Naive B cell (primary cell): ENCODE data around the gene OPCML. TPM values are rescaled to one million over a fixed set of nuclear protein-coding genes. Genes with fewer than 3 reads are reported as not detected.

Source experiments
- ATAC-seq, 2 donors: fragments of 150-1000 bp; cut with Tn5 transposase; 2 replicates each; pipeline ENCODE4 v1.10.0; 2021; ENCODE audit warnings: low read depth in 2 of 2, mild to moderate bottlenecking in 2 of 2, moderate library complexity in 2 of 2
- DNase-seq: peaks from one replicate; pipeline ENCODE4 v3.0.0; 2022
- H3K27ac Mint-ChIP-seq, 6 donors: one replicate each; pipeline ENCODE4 v1.8.0; 2020 to 2022; ENCODE audit warnings: mild to moderate bottlenecking in 6 of 6, mixed read lengths in 6 of 6, moderate library complexity in 5 of 6, inconsistent platforms in 2 of 6
- H3K27me3 Mint-ChIP-seq, 3 donors: one replicate each; pipeline ENCODE4 v1.8.0; 2021 to 2022; ENCODE audit warnings: mixed read lengths in 3 of 3, mild to moderate bottlenecking in 1 of 3
- H3K36me3 Mint-ChIP-seq, 2 donors: one replicate each; pipeline ENCODE4 v1.8.0; 2020 to 2022; ENCODE audit warnings: mixed read lengths in 2 of 2, inconsistent platforms in 1 of 2, mild to moderate bottlenecking in 1 of 2
- H3K4me1 Mint-ChIP-seq, 3 donors: one replicate each; pipeline ENCODE4 v1.8.0; 2020 to 2022; ENCODE audit warnings: mixed read lengths in 3 of 3, inconsistent platforms in 1 of 3, mild to moderate bottlenecking in 1 of 3, moderate library complexity in 1 of 3
- H3K4me3 Mint-ChIP-seq, 8 donors: one replicate each; pipeline ENCODE4 v1.8.0; 2020 to 2022; ENCODE audit warnings: mild to moderate bottlenecking in 8 of 8, mixed read lengths in 8 of 8, moderate library complexity in 8 of 8, inconsistent platforms in 2 of 8
- H3K9me3 Mint-ChIP-seq, 7 donors: one replicate each; pipeline ENCODE4 v1.8.0; 2020 to 2022; ENCODE audit warnings: mixed read lengths in 7 of 7, mild to moderate bottlenecking in 5 of 7, inconsistent platforms in 2 of 7, moderate library complexity in 1 of 7
- polyA plus RNA-seq, 6 donors: library from polyadenylated mRNA; unstranded; fragments of 300-500 nt; fragmentation: Illumina TruSeq; gene quantifications; one replicate each; pipeline ENCODE4 v1.2.3, GENCODE V29; 2021; ENCODE audit warnings: low read depth in 6 of 6

Gene OPCML
- polyA plus RNA-seq, 6 donors from 2014 or later: not detected

- peaks cover 8 to 14% (median 9%) of the 10 kb centered on the region in 3 donors for H3K27me3 Mint-ChIP-seq
- H3K4me3 Mint-ChIP-seq: no peak overlapping the region
- H3K36me3 Mint-ChIP-seq: peaks cover 0 to 5% of the 10 kb centered on the region in 2 donors
- ATAC-seq (no peak), DNase-seq (no peak)
- H3K9me3 Mint-ChIP-seq: peaks cover 0 to 17% (median 5%) of the 10 kb centered on the region in 7 donors
- no peaks in the 10 kb centered on the region for H3K4me1 Mint-ChIP-seq
- H3K27ac Mint-ChIP-seq: no peak overlapping the region
Measured at GRCh38 chr11:133137939-133138338, 394.4 kb downstream of the OPCML start.

GRCh38 chr11:133137270-133137669 lies 395.0 kb downstream of the OPCML start:
- Mint-ChIP-seq H3K4me1 (no peaks in the 10 kb centered on the region), H3K4me3 (no peak overlapping the region), H3K27me3 (peaks cover 8 to 10% (median 9%) of the 10 kb centered on the region in 3 donors), H3K36me3 (peaks cover 0 to 5% of the 10 kb centered on the region in 2 donors), H3K9me3 (peaks cover 0 to 17% (median 5%) of the 10 kb centered on the region in 7 donors), H3K27ac (no peak overlapping the region)
- DNase-seq (no peak), ATAC-seq (no peak)

- ATAC-seq: no peak
- Mint-ChIP-seq H3K36me3 (peaks cover 0 to 3% of the 10 kb centered on the region in 2 donors), H3K4me1 (no peaks in the 10 kb centered on the region), H3K27ac (peak overlapping the region in 1 of 6 donors; percentile 27), H3K4me3 (no peak overlapping the region), H3K27me3 (peaks cover 3 to 9% (median 8%) of the 10 kb centered on the region in 3 donors), H3K9me3 (peaks cover 0 to 11% (median 3%) of the 10 kb centered on the region in 7 donors)
- DNase-seq: no peak
Measured at GRCh38 chr11:133136376-133136775, 395.9 kb downstream of the OPCML start.

GRCh38 chr11:133134314-133135173 lies 397.8 kb downstream of the OPCML start:
- ATAC-seq: no peak

GRCh38 chr11:133133606-133134005 lies 398.7 kb downstream of the OPCML start:
- H3K9me3 Mint-ChIP-seq: peaks cover 0 to 9% (median 3%) of the 10 kb centered on the region in 7 donors
- no peak overlapping the region for H3K4me3 Mint-ChIP-seq
- no peaks in the 10 kb centered on the region for H3K36me3 Mint-ChIP-seq
- H3K27me3 Mint-ChIP-seq: peaks cover 4 to 21% (median 16%) of the 10 kb centered on the region in 3 donors
- DNase-seq (no peak), ATAC-seq (no peak)
- no peaks in the 10 kb centered on the region for H3K4me1 Mint-ChIP-seq
- H3K27ac Mint-ChIP-seq: no peak overlapping the region

More at GRCh38 chr11:133134314-133135173, 397.8 kb downstream of the OPCML start:
- Mint-ChIP-seq H3K27me3 (peaks cover 0 to 14% (median 8%) of the 10 kb centered on the region in 3 donors), H3K4me1 (no peaks in the 10 kb centered on the region), H3K36me3 (no peaks in the 10 kb centered on the region), H3K27ac (peak overlapping the region in 1 of 6 donors; percentile 49), H3K4me3 (no peak overlapping the region), H3K9me3 (peaks cover 0 to 6% (median 3%) of the 10 kb centered on the region in 7 donors)
- DNase-seq: peak; percentile 2

- DNase-seq: no peak
- Mint-ChIP-seq H3K27me3 (peaks cover 4 to 26% (median 18%) of the 10 kb centered on the region in 3 donors), H3K36me3 (no peaks in the 10 kb centered on the region), H3K4me3 (no peak overlapping the region), H3K27ac (no peak overlapping the region), H3K9me3 (peaks cover 0 to 9% (median 3%) of the 10 kb centered on the region in 7 donors), H3K4me1 (no peaks in the 10 kb centered on the region)
- ATAC-seq: no peak
Measured at GRCh38 chr11:133133050-133133449, 399.3 kb downstream of the OPCML start.

GRCh38 chr11:133127741-133128140 lies 404.6 kb downstream of the OPCML start:
- peaks cover 0 to 4% (median 2%) of the 10 kb centered on the region in 7 donors for H3K9me3 Mint-ChIP-seq
- no peak for DNase-seq
- ATAC-seq: no peak
- no peaks in the 10 kb centered on the region for H3K4me1 Mint-ChIP-seq
- H3K36me3 Mint-ChIP-seq: no peaks in the 10 kb centered on the region
- H3K4me3 Mint-ChIP-seq: no peak overlapping the region
- peaks cover 4 to 18% (median 10%) of the 10 kb centered on the region in 3 donors for H3K27me3 Mint-ChIP-seq
- H3K27ac Mint-ChIP-seq: no peak overlapping the region

- Mint-ChIP-seq H3K4me1 (no peaks in the 10 kb centered on the region), H3K36me3 (no peaks in the 10 kb centered on the region), H3K9me3 (peaks cover 0 to 6% (median 0%) of the 10 kb centered on the region in 7 donors), H3K4me3 (no peak overlapping the region), H3K27ac (peak overlapping the region in 1 of 6 donors; percentile 33), H3K27me3 (peaks cover 0 to 16% (median 4%) of the 10 kb centered on the region in 3 donors)
- no peak for ATAC-seq
- DNase-seq: no peak
Measured at GRCh38 chr11:133123796-133124195, 408.5 kb downstream of the OPCML start.

- DNase-seq (no peak), ATAC-seq (no peak)
- peak overlapping the region in 1 of 6 donors; percentile 33 for H3K27ac Mint-ChIP-seq
- no peaks in the 10 kb centered on the region for H3K36me3 Mint-ChIP-seq
- no peaks in the 10 kb centered on the region for H3K4me1 Mint-ChIP-seq
- H3K27me3 Mint-ChIP-seq: peaks cover 0 to 12% (median 0%) of the 10 kb centered on the region in 3 donors
- peak overlapping the region in 1 of 8 donors; percentile 42 for H3K4me3 Mint-ChIP-seq
- peaks cover 0 to 6% (median 0%) of the 10 kb centered on the region in 7 donors for H3K9me3 Mint-ChIP-seq
Measured at GRCh38 chr11:133123366-133123765, 408.9 kb downstream of the OPCML start.

- Mint-ChIP-seq H3K4me1 (no peaks in the 10 kb centered on the region), H3K36me3 (no peaks in the 10 kb centered on the region), H3K9me3 (peaks cover 0 to 6% (median 0%) of the 10 kb centered on the region in 7 donors), H3K4me3 (no peak overlapping the region), H3K27me3 (peaks cover 0 to 9% (median 0%) of the 10 kb centered on the region in 3 donors), H3K27ac (no peak overlapping the region)
- ATAC-seq (no peak), DNase-seq (no peak)
Measured at GRCh38 chr11:133122256-133122655, 410.0 kb downstream of the OPCML start.

- no peaks in the 10 kb centered on the region for H3K4me1 Mint-ChIP-seq
- peaks cover 0 to 9% (median 0%) of the 10 kb centered on the region in 3 donors for H3K27me3 Mint-ChIP-seq
- ATAC-seq (no peak), DNase-seq (no peak)
- H3K27ac Mint-ChIP-seq: no peak overlapping the region
- no peaks in the 10 kb centered on the region for H3K36me3 Mint-ChIP-seq
- no peak overlapping the region for H3K4me3 Mint-ChIP-seq
- peaks cover 0 to 5% (median 0%) of the 10 kb centered on the region in 7 donors for H3K9me3 Mint-ChIP-seq
Measured at GRCh38 chr11:133118563-133119268, 413.6 kb downstream of the OPCML start.

GRCh38 chr11:133115099-133115498 lies 417.2 kb downstream of the OPCML start:
- Mint-ChIP-seq H3K36me3 (no peaks in the 10 kb centered on the region), H3K27ac (peak overlapping the region in 1 of 6 donors; percentile 16), H3K4me1 (no peaks in the 10 kb centered on the region), H3K4me3 (peak overlapping the region in 1 of 8 donors; percentile 21), H3K9me3 (peaks cover 0 to 6% (median 2%) of the 10 kb centered on the region in 7 donors), H3K27me3 (no peaks in the 10 kb centered on the region)
- no peak for ATAC-seq
- no peak for DNase-seq

GRCh38 chr11:133107763-133108162 lies 424.5 kb downstream of the OPCML start:
- no peak for ATAC-seq
- Mint-ChIP-seq H3K36me3 (no peaks in the 10 kb centered on the region), H3K27me3 (peaks cover 0 to 5% (median 0%) of the 10 kb centered on the region in 3 donors), H3K9me3 (peaks cover 0 to 6% (median 4%) of the 10 kb centered on the region in 7 donors), H3K4me3 (no peak overlapping the region), H3K4me1 (no peaks in the 10 kb centered on the region), H3K27ac (no peak overlapping the region)
- no peak for DNase-seq
